Tibial artery (tissue), 4 donors: ENCODE data around the gene NPHP3.
A peak's percentile ranks its signal among the peaks of the same experiment; 100 is the strongest.

ENCODE experiments used
- DNase-seq, 2 donors: peaks; one replicate each; pipeline ENCODE4 v3.0.0-alpha.2; 2019
- H3K27ac ChIP-seq, 2 donors: fragments of 200-600 bp; sonication (generic) in 1 of 2; 1 replicate in 1 of 2; 2 replicates in 1 of 2; pipeline ENCODE4 v1.5.1; 2018 to 2019; ENCODE audit warnings: mild to moderate bottlenecking in 1 of 2
- H3K27me3 ChIP-seq, 2 donors: fragments of 200-600 bp; sonication (generic) in 1 of 2; one replicate each; pipeline versions ENCODE4 v1.5.1 to v1.6.0; 2016 to 2019
- H3K36me3 ChIP-seq, 3 donors: fragments of 200-600 bp; sonication (generic) in 2 of 3; one replicate each; pipeline ENCODE4 v1.5.1; 2016 to 2019; ENCODE audit warnings: mild to moderate bottlenecking in 2 of 3
- H3K4me1 ChIP-seq, 4 donors: fragments of 200-600 bp; sonication (generic) in 2 of 4; 1 replicate in 3 of 4; 2 replicates in 1 of 4; pipeline ENCODE4 v1.5.1; 2016 to 2019
- H3K4me3 ChIP-seq, 2 donors: fragments of 200-600 bp; sonication (generic) in 1 of 2; 1 replicate in 1 of 2; 2 replicates in 1 of 2; pipeline ENCODE4 v1.5.1; 2018 to 2019; ENCODE audit warnings: mild to moderate bottlenecking in 2 of 2
- H3K9me3 ChIP-seq, 3 donors: fragments of 200-600 bp; sonication (generic) in 1 of 3; one replicate each; pipeline ENCODE4 v1.5.1; 2016 to 2019
- intact Hi-C: fragments of 100-400 bp; cut with DNase I; formaldehyde crosslinking; loops from one replicate; pipeline ENCODE4 v1.15.0; 2023; ENCODE audit warnings: low total_unique reads
- TF ChIP-seq, protein P1 (sequence below), 2 experiments: fragments of 200-600 bp in 1 of 2; fragments of 450-650 bp in 1 of 2; IDR thresholded peaks; one replicate each; pipeline ENCODE4 v1.5.1; 2017 to 2019; ENCODE audit warnings: antibody characterized with exemption in 2 of 2, mild to moderate bottlenecking in 1 of 2, moderate library complexity in 1 of 2

The NPHP3 gene

DNA sequence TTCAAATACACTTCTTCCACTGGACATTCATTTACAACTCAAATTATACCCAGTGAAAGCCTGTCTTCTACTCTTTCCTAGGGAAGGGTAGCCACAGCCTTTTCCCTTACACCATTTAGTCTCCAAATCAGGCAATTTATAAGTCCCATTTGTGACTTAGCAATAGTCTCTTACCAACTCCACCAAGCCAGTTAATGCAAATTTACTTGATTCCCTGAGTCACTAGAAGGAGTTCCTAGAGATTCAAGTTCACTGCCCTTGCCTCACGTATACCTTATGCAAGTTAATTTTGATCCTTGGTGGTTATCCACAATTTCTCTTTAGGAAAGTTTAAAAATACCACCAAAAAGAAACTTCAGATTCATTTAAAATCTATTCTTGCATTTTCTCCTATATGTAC is 16.1 kb upstream of the NPHP3 start:
- H3K27me3 ChIP-seq = no peaks in the 10 kb centered on the region
- intact Hi-C loops = loop anchor here (10.0 kb wide), 1 partner anchor 296 kb away; the partner anchor contains the start of gene TMEM108
- no peaks in the 10 kb centered on the region for H3K9me3 ChIP-seq
- no peak overlapping the region for H3K27ac ChIP-seq
- peaks cover 0 to 6% (median 0%) of the 10 kb centered on the region in 4 donors for H3K4me1 ChIP-seq
- H3K4me3 ChIP-seq = no peak overlapping the region
- H3K36me3 ChIP-seq = no peaks in the 10 kb centered on the region
- TF ChIP-seq, protein P1, sequence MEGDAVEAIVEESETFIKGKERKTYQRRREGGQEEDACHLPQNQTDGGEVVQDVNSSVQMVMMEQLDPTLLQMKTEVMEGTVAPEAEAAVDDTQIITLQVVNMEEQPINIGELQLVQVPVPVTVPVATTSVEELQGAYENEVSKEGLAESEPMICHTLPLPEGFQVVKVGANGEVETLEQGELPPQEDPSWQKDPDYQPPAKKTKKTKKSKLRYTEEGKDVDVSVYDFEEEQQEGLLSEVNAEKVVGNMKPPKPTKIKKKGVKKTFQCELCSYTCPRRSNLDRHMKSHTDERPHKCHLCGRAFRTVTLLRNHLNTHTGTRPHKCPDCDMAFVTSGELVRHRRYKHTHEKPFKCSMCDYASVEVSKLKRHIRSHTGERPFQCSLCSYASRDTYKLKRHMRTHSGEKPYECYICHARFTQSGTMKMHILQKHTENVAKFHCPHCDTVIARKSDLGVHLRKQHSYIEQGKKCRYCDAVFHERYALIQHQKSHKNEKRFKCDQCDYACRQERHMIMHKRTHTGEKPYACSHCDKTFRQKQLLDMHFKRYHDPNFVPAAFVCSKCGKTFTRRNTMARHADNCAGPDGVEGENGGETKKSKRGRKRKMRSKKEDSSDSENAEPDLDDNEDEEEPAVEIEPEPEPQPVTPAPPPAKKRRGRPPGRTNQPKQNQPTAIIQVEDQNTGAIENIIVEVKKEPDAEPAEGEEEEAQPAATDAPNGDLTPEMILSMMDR (IDR thresholded peaks at IDR 0.05) = no peak
- no peak for DNase-seq

DNA sequence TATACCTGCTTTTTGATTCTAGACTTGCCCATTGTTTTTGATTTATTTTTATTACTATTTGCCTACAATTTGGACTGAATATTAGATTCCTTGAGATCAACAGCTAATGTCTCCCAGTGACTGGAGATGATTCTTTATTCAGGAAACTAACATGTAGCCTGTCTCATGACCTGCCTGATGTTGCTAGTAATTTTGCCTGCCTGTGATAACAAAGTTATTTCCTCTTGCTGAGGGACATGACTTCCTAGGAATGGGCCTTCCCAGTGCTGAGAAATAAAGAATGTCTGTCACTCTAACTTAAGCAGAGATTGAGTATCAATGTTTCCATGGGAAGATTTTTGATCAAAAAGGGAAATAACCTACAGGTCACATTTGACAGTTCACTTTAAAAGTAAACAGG is 13.4 kb upstream of the NPHP3 start:
- H3K27me3 ChIP-seq = no peaks in the 10 kb centered on the region
- intact Hi-C loops = loop anchor here (10.0 kb wide), 1 partner anchor 299 kb away; the partner anchor contains the start of gene TMEM108

DNA sequence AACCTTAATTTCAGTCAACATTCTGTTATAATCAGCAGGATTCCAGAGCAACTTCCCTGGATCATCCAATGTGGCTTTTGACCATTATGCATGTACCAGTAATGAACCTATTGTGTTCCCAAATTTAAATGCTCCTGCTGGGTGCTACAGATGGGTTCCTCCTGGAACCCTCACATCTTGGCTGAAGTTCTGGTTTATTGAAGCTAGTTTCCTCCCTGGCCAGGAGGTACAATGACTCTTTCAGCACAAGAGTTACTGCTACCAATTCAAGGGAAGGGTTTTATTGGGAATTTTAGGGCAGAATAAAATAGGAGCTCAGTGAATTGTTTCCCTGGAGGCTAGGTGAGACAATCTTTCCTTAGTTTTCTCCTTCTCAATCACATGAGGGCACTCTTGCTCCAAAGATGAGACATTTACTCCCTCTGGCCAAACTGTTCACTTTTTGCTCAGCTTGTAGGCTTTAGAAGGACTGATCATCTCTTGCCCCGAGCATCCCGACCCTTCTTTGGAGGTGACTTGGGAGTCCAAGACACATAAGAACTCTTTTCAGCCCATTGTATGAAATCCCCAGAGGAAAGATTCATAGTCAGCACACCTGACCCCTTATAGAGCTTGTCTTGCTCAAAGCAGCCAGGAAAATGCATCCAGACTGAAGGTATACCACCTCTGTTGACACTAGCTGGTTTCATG is 8.8 kb upstream of the NPHP3 start:
- no peak for DNase-seq

More for the DNA sequence above, 13.4 kb upstream of the NPHP3 start:
- Histone ChIP-seq H3K4me3 (no peak overlapping the region), H3K4me1 (peaks cover 0 to 6% (median 0%) of the 10 kb centered on the region in 4 donors), H3K27ac (no peak overlapping the region), H3K9me3 (no peaks in the 10 kb centered on the region), H3K36me3 (no peaks in the 10 kb centered on the region)
- DNase-seq = no peak
- TF ChIP-seq, protein P1 (IDR thresholded peaks at IDR 0.05) = no peak

DNA sequence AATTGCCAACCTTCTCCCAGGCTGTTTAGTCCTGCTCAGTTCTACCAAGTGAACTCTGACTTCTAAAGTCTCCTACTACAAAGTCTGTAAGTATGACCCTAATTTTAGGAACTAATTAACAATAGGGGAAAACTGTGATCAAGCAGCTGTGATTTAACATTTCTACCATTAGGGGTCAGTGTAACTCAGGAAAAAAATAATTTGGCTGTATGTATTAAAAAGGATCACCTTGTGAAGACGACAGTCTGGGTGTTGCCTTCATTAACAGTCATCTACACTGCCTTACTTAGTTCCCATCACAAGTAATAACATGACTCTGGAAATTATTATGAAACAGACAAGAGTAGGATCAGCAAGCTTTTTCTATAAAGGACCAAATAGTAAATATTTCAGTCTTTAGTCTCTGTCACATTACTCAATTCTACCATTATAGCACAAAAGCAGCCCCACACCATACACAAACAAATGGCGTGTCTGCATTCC is 4.2 kb upstream of the NPHP3 start:
- no peak for DNase-seq
- no peaks in the 10 kb centered on the region for H3K27me3 ChIP-seq
- H3K4me1 ChIP-seq = peaks cover 0 to 8% (median 2%) of the 10 kb centered on the region in 4 donors
- H3K36me3 ChIP-seq = no peaks in the 10 kb centered on the region
- no peaks in the 10 kb centered on the region for H3K9me3 ChIP-seq
- no peak overlapping the region for H3K27ac ChIP-seq
- TF ChIP-seq, protein P1 (IDR thresholded peaks at IDR 0.05) = peak; percentile 75
- no peak overlapping the region for H3K4me3 ChIP-seq
- intact Hi-C loops = loop anchor here (10.0 kb wide), 1 partner anchor 848 kb away; the partner anchor contains the start of gene CDV3

More for the DNA sequence above, 8.8 kb upstream of the NPHP3 start:
- H3K4me3 ChIP-seq = no peak overlapping the region
- no peak overlapping the region for H3K27ac ChIP-seq
- no peaks in the 10 kb centered on the region for H3K9me3 ChIP-seq
- H3K4me1 ChIP-seq = peaks cover 0 to 6% (median 2%) of the 10 kb centered on the region in 4 donors
- TF ChIP-seq, protein P1 (IDR thresholded peaks at IDR 0.05) = peak; percentile 39 to 44
- no peaks in the 10 kb centered on the region for H3K36me3 ChIP-seq
- no peaks in the 10 kb centered on the region for H3K27me3 ChIP-seq
- intact Hi-C loops = loop anchor here (10.0 kb wide), 1 partner anchor 304 kb away; the partner anchor contains the start of gene TMEM108

DNA sequence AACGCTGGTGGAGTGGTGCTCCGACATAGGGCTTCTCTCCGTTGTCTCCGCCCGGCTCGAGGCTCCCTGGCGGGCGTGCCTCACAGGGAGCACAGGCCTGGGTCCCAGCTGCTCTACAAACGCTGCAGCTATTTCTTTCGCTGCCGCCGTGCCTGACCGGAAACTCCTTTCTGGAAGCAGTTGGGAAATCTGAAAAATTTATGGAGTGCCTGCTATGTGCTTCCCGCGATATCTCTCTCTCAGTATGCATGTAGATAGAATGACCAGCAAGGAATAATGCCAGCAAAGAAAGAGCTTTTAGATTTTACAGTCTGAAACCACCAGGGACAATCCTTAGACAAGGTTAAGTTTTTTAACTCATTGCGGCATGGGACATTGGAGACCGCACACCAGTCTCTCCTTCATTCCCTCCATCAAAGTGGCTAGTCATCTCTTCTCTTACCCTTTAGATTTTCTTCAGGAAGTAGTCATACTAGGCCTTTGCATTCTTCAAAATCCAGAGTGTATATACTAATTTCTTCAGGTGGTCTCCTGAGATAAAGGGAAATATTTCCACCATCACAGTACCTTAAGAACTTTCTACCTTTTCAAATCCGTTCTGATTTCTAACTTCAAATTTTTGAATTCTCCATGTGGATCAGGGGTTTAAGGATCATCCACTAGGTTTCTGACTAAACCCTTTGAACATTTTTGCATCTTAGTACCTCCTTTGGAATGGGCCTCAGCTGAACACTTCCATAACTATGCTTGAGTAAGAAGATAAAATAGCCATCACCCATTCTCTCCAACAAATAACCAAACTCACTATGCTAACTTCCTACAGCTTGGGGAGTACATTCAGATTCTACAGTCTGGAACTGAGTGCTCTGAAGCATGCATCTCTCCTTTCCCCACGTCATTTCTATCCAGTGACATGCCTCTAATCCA is 1.1 kb upstream of the NPHP3 start:
- H3K27me3 ChIP-seq = no peaks in the 10 kb centered on the region
- peak overlapping the region; percentile 75 to 78 for H3K27ac ChIP-seq
- intact Hi-C loops = loop anchor here (10.0 kb wide), 1 partner anchor 852 kb away; the partner anchor contains the start of gene CDV3
- H3K4me3 ChIP-seq = peak overlapping the region; percentile 69 to 80
- no peak for DNase-seq
- peaks cover 0 to 5% (median 0%) of the 10 kb centered on the region in 3 donors for H3K36me3 ChIP-seq
- H3K4me1 ChIP-seq = peaks cover 0 to 39% (median 19%) of the 10 kb centered on the region in 4 donors
- H3K9me3 ChIP-seq = no peaks in the 10 kb centered on the region
- TF ChIP-seq, protein P1 (IDR thresholded peaks at IDR 0.05) = no peak
